Measurements from ENCODE around the gene ATP8A2.

- TF ChIP-seq POLR2A (IDR thresholded peaks at IDR 0.05; ENCODE audit: low read length) (no peak), GATA1 (IDR thresholded peaks at IDR 0.05; ENCODE audit: low read depth, low read length) (no peak)
Measured at GRCh38 chr13:26037302-26037701, 665.5 kb downstream of the ATP8A2 start.
